DMS114 treated with DMSO at 0.1 percent for 48 hours (cell line): ENCODE measurements around the gene NOL4L.
"Not testable (repeated sequence)": the region's sequence is repeated elsewhere in the genome, so short reads cannot be mapped to it uniquely, and the experiment has no call there.

Experiments used
- DNase-seq: peaks from one replicate; lab custom pipeline; 2025; ENCODE audit not compliant: unreplicated experiment; lab: John Stamatoyannopoulos, UW

The NOL4L gene

GRCh38 chr20:32511358-32512046, 73.6 kb downstream of the NOL4L start:
- DNase-seq: no peak

DNA sequence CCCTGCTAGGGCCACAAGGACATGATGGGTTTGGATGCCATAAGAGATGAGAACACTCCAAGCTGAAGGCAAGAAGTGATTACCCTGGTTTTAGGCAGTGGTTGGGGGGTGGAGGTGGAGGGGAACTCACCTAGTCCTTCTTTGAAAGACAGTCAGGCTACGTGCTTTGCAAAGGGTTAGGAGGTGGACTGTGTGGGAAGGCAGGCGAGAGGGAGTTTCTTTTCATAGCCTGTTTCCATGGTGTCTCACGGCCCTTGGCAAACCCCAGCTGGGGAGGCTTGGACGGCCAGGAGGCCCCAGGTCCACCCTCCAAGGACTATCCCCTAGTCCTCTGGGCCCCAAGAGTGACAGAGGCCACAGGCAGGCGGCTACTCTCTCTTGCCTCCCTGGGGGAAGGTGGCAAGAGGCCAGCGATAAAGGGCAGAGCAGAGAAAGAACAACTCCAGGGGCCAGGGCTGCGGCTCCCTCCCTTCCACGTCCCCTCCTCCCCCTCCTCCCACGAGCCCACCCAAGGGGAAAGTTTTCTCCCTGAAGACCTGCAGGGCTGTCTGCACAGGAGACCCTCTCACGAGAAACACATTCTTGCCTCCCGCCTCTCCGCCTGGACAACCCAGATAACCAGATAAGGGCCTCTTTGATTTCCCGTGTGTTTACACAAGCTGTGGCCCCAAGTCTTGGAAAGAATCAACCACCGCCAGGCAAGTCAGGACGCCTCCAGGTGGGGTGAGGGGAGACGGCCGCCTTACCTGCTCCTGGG, 74.4 kb downstream of the NOL4L start:
- no peak for DNase-seq

DNA sequence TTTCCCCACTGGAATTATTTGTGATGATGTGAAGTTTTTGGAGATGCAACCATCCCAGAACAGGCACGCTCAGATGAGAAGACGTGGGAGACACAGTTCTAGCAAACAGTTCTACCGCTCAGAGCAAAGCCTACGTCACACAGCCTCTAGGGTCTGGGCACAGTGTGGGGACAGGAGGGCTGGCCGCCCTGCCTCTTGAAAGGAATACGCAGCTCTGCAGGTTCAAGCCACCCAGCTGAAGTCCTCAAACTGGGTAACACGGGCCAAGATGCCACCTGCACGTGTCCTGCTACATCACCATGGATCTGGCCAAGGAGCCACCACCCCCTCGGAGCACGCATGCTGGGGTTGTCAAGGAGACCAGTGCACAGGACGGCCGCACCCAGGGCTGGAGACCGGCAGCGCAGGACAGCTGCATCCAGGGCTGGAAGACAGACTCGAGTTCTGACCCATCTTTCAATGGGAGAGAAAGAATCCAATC, 75.0 kb downstream of the NOL4L start:
- no peak for DNase-seq

DNA sequence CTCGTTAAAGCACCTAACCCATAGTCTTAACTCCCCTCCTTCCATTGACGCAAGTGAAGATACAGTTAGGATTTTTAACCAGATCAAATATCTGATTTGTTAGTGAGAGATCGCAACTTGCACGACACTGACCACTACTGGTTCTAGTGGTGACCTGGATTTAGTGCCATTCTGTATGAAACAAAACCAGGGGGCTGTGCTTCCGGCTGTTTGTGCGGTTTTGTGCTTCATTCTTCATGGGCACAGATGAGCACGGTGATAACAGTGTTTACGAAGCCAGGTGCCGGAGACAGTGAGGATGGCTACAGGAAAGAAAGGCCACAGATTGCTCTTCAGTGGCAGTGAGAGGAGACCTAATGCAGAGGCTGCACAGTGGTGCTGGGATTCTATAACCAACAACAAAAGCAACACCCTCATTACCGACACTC, 75.5 kb downstream of the NOL4L start:
- DNase-seq: no peak

DNA sequence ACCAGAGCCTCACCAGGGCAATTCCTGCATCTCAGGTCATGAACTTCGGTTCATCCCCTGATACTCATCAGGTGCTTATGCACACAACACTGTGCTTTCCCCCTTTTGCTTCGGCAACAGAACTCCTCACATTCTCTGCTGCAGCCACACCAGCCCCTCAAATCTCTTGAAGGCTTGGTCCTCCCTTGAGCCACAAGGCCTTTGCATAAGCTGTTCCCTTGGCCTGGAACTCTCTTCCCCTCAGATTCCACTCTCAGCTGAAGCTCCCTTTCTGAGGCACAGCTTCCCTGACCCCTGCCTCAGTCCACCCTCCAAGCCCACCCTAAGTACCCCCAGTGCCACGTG, 76.4 kb downstream of the NOL4L start:
- DNase-seq: no peak

DNA sequence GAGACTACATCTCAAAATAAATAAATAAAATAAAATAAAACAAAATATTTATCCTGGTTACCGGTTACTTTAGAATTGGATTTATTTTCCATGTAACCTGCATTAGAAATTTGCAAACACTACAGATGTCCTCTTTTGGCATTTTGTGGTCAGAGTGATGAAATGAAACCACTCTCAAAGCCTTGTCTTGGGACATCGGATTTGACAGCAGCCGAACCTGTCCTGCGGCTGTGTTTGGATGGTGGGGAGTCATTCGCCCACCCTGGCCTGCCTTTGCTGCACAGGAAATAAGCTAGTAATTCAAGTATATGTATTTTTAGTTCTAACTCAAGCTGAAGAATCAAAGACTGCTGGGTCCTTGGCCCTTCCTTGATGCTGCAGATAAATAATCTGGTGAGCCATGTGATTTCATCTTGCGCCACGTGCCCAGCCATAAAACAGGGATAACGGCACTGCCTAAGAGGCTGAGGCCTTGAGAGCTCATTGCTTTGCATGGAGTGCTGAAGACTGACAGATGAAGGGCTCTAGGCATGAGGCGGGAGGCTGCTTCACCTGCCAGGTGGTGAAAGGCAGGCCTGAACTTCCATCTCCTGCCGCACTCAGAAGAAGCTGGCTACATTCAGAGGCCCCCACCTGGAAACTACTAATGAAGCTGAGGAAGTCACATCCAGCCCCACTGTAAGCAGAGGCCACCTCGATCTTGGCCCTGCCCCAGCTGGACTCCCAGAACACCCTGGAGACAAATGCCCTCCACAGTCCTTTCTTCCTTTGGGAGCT, 76.9 kb downstream of the NOL4L start:
- DNase-seq: no peak

- DNase-seq: no peak
These were observed 78.4 kb downstream of the NOL4L start for GRCh38 chr20:32506721-32507120.

GRCh38 chr20:32505723-32506473, 79.2 kb downstream of the NOL4L start:
- no peak for DNase-seq

- DNase-seq: no peak
These were observed 83.4 kb downstream of the NOL4L start for GRCh38 chr20:32501709-32502108.

- DNase-seq: no peak
These were observed 87.4 kb downstream of the NOL4L start for GRCh38 chr20:32497589-32498224.

DNA sequence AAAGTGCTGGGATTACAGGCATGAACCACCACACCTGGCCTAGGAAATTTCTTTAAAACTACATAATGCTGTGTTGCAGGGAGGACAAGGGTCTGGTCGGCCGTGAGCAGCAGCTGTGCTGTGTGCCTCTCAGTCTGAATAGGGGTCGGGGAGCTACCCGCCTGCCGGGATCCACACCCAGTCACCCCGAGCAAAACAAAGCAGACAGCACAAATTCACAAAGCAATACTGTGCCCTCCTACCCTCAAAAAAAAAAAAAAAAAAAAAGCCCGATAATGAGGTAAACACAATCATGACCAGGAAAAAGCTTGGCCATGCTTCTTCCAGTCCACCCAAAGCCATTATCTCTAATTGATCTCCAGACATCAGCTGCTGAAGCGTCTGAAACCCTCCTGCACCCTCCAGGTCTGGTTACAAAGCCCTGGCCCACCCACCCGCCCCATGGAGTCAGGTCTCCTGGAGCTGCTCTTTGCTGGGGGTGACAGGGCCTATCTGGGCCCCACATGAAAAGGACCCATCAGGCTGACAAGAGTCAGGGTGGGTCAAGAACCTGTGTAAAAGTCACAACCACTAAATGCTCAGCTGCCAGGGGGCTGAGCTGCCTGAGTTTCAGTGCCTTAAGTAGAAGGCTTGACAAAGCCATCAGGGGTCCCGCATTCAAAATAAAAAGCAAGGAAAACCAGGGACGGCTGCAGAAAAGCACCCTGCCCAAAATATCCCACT, 88.2 kb downstream of the NOL4L start:
- DNase-seq: no peak

GRCh38 chr20:32495949-32496348, 89.2 kb downstream of the NOL4L start:
- DNase-seq: no peak

DNA sequence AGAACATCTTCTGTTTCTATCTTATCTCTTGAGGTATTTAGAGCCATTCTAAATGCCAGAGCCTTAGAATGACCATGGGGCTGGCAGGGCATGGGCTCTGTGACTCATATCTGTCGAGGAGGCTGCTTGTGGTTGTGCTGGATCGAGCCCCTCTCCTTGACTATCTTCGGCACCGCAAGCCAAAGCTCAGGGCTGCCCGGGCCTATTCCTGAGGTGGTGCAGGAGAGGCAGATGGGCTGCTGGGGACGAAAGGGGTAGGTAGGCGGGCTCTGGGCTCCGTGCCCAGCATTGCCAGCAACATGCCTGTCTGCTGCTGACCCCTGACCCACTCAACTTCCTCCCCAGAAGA, 89.9 kb downstream of the NOL4L start:
- no peak for DNase-seq

- DNase-seq: no peak
These were observed 90.5 kb downstream of the NOL4L start for GRCh38 chr20:32494483-32495216.

GRCh38 chr20:32493356-32493755, 91.8 kb downstream of the NOL4L start:
- DNase-seq: no peak

GRCh38 chr20:32491764-32492151, 93.4 kb downstream of the NOL4L start:
- not testable (repeated sequence) for DNase-seq

- DNase-seq: no peak
These were observed 94.0 kb downstream of the NOL4L start for GRCh38 chr20:32490942-32491763.

- DNase-seq: no peak
These were observed 96.9 kb downstream of the NOL4L start for GRCh38 chr20:32488066-32488838.
